Thoracic aorta (tissue), 2 donors: Measurements from ENCODE around the gene OR5H2. TPM values are rescaled to one million over a fixed set of nuclear protein-coding genes. Genes with fewer than 3 reads are reported as not detected.

Source experiments
- ATAC-seq: fragments of 150-250 bp; one replicate; pipeline ENCODE4 v1.8.0; 2017; ENCODE audit warnings: low read depth; ENCODE audit not compliant: insufficient number of reproducible peaks, low FRiP score
- DNase-seq: peaks from one replicate; pipeline ENCODE4 v3.0.0-alpha.2; 2020; ENCODE audit warnings: low spot score
- H3K27ac ChIP-seq, 2 donors: fragments of 200-600 bp; sonication (generic); 1 replicate in 1 of 2; 2 replicates in 1 of 2; pipeline ENCODE4 v1.5.1; 2016; ENCODE audit warnings: mild to moderate bottlenecking in 2 of 2, moderate library complexity in 2 of 2
- H3K27me3 ChIP-seq: fragments of 200-600 bp; sonication (generic); replicated peaks from 2 replicates; pipeline ENCODE4 v1.6.0; 2016; ENCODE audit warnings: mild to moderate bottlenecking; ENCODE audit not compliant: insufficient read depth
- H3K36me3 ChIP-seq: fragments of 200-600 bp; sonication (generic); one replicate; pipeline ENCODE4 v1.5.1; 2016
- H3K4me1 ChIP-seq, 2 donors: fragments of 200-600 bp; sonication (generic); 1 replicate in 1 of 2; 2 replicates in 1 of 2; pipeline versions ENCODE4 v1.5.1 to v1.6.0; 2016; ENCODE audit warnings: low read depth in 2 of 2, mild to moderate bottlenecking in 1 of 2; ENCODE audit not compliant: control insufficient read depth in 1 of 2
- H3K4me3 ChIP-seq: fragments of 200-600 bp; sonication (generic); 2 replicates; pipeline ENCODE4 v1.5.1; 2016; ENCODE audit warnings: mild to moderate bottlenecking
- H3K9me3 ChIP-seq: fragments of 200-600 bp; sonication (generic); 2 replicates; pipeline ENCODE4 v1.5.1; 2016
- CTCF ChIP-seq: fragments of 200-600 bp; sonication (generic); IDR thresholded peaks from one replicate; pipeline ENCODE4 v1.5.1; 2019; ENCODE audit warnings: antibody characterized with exemption
- total RNA-seq, 2 donors: library from RNA; depleted of rRNA; stranded (reverse); fragments of >200 nt; gene quantifications; one replicate each; pipeline versions ENCODE4 v1.1.0 to v1.2.3, GENCODE V29; 2016

The OR5H2 gene
- total RNA-seq, 2 donors from 2014 or later: not detected

GRCh38 chr3:98328933-98329332, 46.6 kb downstream of the OR5H2 start:
- Histone ChIP-seq H3K9me3 (no peaks in the 10 kb centered on the region), H3K36me3 (no peaks in the 10 kb centered on the region), H3K4me3 (no peak overlapping the region), H3K27me3 (no peaks in the 10 kb centered on the region), H3K27ac (no peak overlapping the region), H3K4me1 (no peaks in the 10 kb centered on the region)
- TF ChIP-seq CTCF: no peak
- ATAC-seq (no peak), DNase-seq (no peak)

GRCh38 chr3:98329392-98330124, 47.3 kb downstream of the OR5H2 start:
- DNase-seq (no peak), ATAC-seq (peak; percentile 32)
- H3K4me3 ChIP-seq: no peak overlapping the region
- TF ChIP-seq CTCF: peak; percentile 38
- no peaks in the 10 kb centered on the region for H3K36me3 ChIP-seq
- H3K27ac ChIP-seq: no peak overlapping the region
- no peaks in the 10 kb centered on the region for H3K4me1 ChIP-seq
- H3K27me3 ChIP-seq: no peaks in the 10 kb centered on the region
- H3K9me3 ChIP-seq: no peaks in the 10 kb centered on the region

- ATAC-seq (no peak), DNase-seq (no peak)
- Histone ChIP-seq H3K36me3 (no peaks in the 10 kb centered on the region), H3K27me3 (no peaks in the 10 kb centered on the region), H3K27ac (no peak overlapping the region), H3K9me3 (no peaks in the 10 kb centered on the region), H3K4me1 (no peaks in the 10 kb centered on the region), H3K4me3 (no peak overlapping the region)
- no peak for TF ChIP-seq CTCF
Measured at GRCh38 chr3:98331329-98331728, 49.0 kb downstream of the OR5H2 start.

Other genes starting within 250 kb of the OR5H2 start
- gene GABRR3, start 247.2 kb upstream of the OR5H2 start, total RNA-seq: not detected
- not detected for gene OR5AC2, start 195.3 kb upstream of the OR5H2 start, total RNA-seq
- gene OR5H1, start 151.8 kb upstream of the OR5H2 start, total RNA-seq: not detected
- gene OR5H14, start 135.0 kb upstream of the OR5H2 start, total RNA-seq: not detected
- gene OR5H15, start 115.8 kb upstream of the OR5H2 start, total RNA-seq: not detected
- not detected for gene OR5H6, start 18.3 kb upstream of the OR5H2 start, total RNA-seq
- gene OR5K4, start 71.3 kb downstream of the OR5H2 start, total RNA-seq: not detected
- not detected for gene OR5K3, start 108.2 kb downstream of the OR5H2 start, total RNA-seq
- gene OR5K1, start 180.7 kb downstream of the OR5H2 start, total RNA-seq: not detected
- gene OR5K2, start 215.2 kb downstream of the OR5H2 start, total RNA-seq: not detected
- gene CLDND1, start 240.4 kb downstream of the OR5H2 start, total RNA-seq: 100 to 1,000 TPM; 134 to 175 TPM
- not detected for gene GPR15, start 249.5 kb downstream of the OR5H2 start, total RNA-seq